GM12878 (cell line): Measurements from ENCODE around the gene CHIC2. TPM values are rescaled to one million over a fixed set of nuclear protein-coding genes. Genes with fewer than 3 reads are reported as not detected.
A peak's percentile ranks its signal among the peaks of the same experiment; 100 is the strongest.

Experiments used
- ATAC-seq: fragments of 200-7000 bp; cut with Tn5 transposase; 3 replicates; pipeline ENCODE4 v1.9.1; 2020; ENCODE audit warnings: mild to moderate bottlenecking, moderate library complexity
- BruUV-seq: library from RNA; stranded (reverse); fragments of 400-500 nt; replicated peaks from 2 replicates; lab custom pipeline; 2021; lab: Mats Ljungman, UMichigan
- CTCF ChIA-PET: fragments of 300-600 bp; sonication (Branson Sonifier 250); formaldehyde crosslinking; extraction: SDS; loops from one replicate; lab custom pipeline; 2021; ENCODE audit warnings: inconsistent platforms; lab: Yijun Ruan, JAX
- POLR2A ChIA-PET: fragments of 350-600 bp; formaldehyde crosslinking; extraction: SDS; loops from one replicate; lab custom pipeline; 2021; ENCODE audit warnings: inconsistent platforms; lab: Charles Lee
- RAD21 ChIA-PET: fragments of 300-600 bp; sonication (Branson Sonifier 250); formaldehyde crosslinking; loops from one replicate; lab custom pipeline; 2023; ENCODE audit warnings: antibody characterized with exemption; ENCODE audit not compliant: unreplicated experiment; lab: Charles Lee
- SMC1A ChIA-PET: fragments of 300-600 bp; sonication (Branson Sonifier 250); formaldehyde crosslinking; loops from one replicate; lab custom pipeline; 2023; ENCODE audit not compliant: unreplicated experiment, uncharacterized antibody; lab: Charles Lee
- DNase-seq: peaks from one replicate; pipeline ENCODE4 v3.0.0-alpha.2; 2011; ENCODE audit warnings: low read depth, low spot score
- FAIRE-seq: peaks from 3 replicates; lab custom pipeline; 2011; peaks lifted over from hg19 to GRCh38; lab: Jason Lieb, UNC
- H2AFZ ChIP-seq: 2 replicates; pipeline ENCODE4 v1.6.0; 2011; ENCODE audit warnings: low read depth, low read length, control low read depth; ENCODE audit not compliant: control insufficient read depth
- H3K27ac ChIP-seq: 2 replicates; pipeline ENCODE4 v1.5.1; 2011; ENCODE audit warnings: control low read depth; ENCODE audit not compliant: control insufficient read depth, insufficient read depth
- H3K27me3 ChIP-seq, 2 experiments: replicated peaks in 1 of 2; 2 replicates each; pipeline versions ENCODE4 v1.6.0 to v1.6.1; 2011; ENCODE audit warnings: low read length in 1 of 2; ENCODE audit not compliant: control insufficient read depth in 2 of 2, insufficient read depth in 2 of 2
- H3K36me3 ChIP-seq, 2 experiments: 2 replicates each; pipeline ENCODE4 v1.5.1; 2011; ENCODE audit warnings: low read length in 1 of 2; ENCODE audit not compliant: control insufficient read depth in 2 of 2, insufficient read depth in 2 of 2
- H3K4me1 ChIP-seq: 2 replicates; pipeline ENCODE4 v1.6.1; 2011; ENCODE audit warnings: mild to moderate bottlenecking, low read length, moderate library complexity, mixed read lengths; ENCODE audit not compliant: control insufficient read depth, insufficient read depth
- H3K4me2 ChIP-seq: 2 replicates; pipeline ENCODE4 v1.6.0; 2011; ENCODE audit warnings: control low read depth; ENCODE audit not compliant: control insufficient read depth, insufficient read depth
- H3K4me3 ChIP-seq: fragments of 200-600 bp; sonication (generic); 2 replicates; pipeline ENCODE4 v1.5.1; 2016
- H3K79me2 ChIP-seq: 2 replicates; pipeline ENCODE4 v1.6.0; 2011; ENCODE audit warnings: low read length; ENCODE audit not compliant: control insufficient read depth, insufficient read depth
- H3K9ac ChIP-seq: 2 replicates; pipeline ENCODE4 v1.8.0; 2011; ENCODE audit warnings: low read length, control low read depth, mixed read lengths; ENCODE audit not compliant: control insufficient read depth, insufficient read depth
- H3K9me3 ChIP-seq: replicated peaks from 3 replicates; pipeline ENCODE4 v1.5.1; 2011; ENCODE audit warnings: mild to moderate bottlenecking, low read length; ENCODE audit not compliant: control insufficient read depth, insufficient read depth
- H4K20me1 ChIP-seq: 2 replicates; pipeline ENCODE4 v1.6.0; 2011; ENCODE audit not compliant: control insufficient read depth, insufficient read depth
- BRCA1 ChIP-seq: IDR thresholded peaks from 2 replicates; pipeline ENCODE4 v1.6.1; 2011; ENCODE audit warnings: low read depth, low read length, improper control_type of control experiment
- CBX5 ChIP-seq: sonication (generic); IDR thresholded peaks from 2 replicates; pipeline ENCODE4 v1.6.1; 2016; ENCODE audit warnings: low read depth, moderate library complexity, mild to moderate bottlenecking, inconsistent platforms
- CREM ChIP-seq: IDR thresholded peaks from 2 replicates; pipeline ENCODE4 v1.6.1; 2014; ENCODE audit warnings: antibody characterized with exemption, low read depth
- ESRRA ChIP-seq: IDR thresholded peaks from 2 replicates; pipeline ENCODE4 v1.6.1; 2012; ENCODE audit warnings: mild to moderate bottlenecking, low read length, improper control_type of control experiment
- FOXK2 ChIP-seq: fragments of 450-650 bp; IDR thresholded peaks from 2 replicates; pipeline ENCODE4 v1.6.1; 2017; ENCODE audit warnings: mild to moderate bottlenecking, moderate library complexity
- HDAC2 ChIP-seq: fragments of 200-600 bp; sonication (generic); IDR thresholded peaks from 2 replicates; pipeline ENCODE4 v1.6.1; 2017
- MEF2B ChIP-seq: fragments of 450-650 bp; IDR thresholded peaks from 2 replicates; pipeline ENCODE4 v1.6.1; 2018; ENCODE audit warnings: mild to moderate bottlenecking, moderate library complexity; ENCODE audit not compliant: partially characterized antibody, poor library complexity, severe bottlenecking
- MYB ChIP-seq: fragments of 150-350 bp; IDR thresholded peaks from 2 replicates; pipeline ENCODE4 v1.6.1; 2014; ENCODE audit warnings: mild to moderate bottlenecking, low read depth, low read length, borderline replicate concordance
- PKNOX1 ChIP-seq: fragments of 450-650 bp; IDR thresholded peaks from 2 replicates; pipeline ENCODE4 v1.6.1; 2016; ENCODE audit warnings: mild to moderate bottlenecking
- POLR2AphosphoS2 ChIP-seq: IDR thresholded peaks from 2 replicates; pipeline ENCODE4 v1.6.1; 2011; ENCODE audit warnings: low read depth, mild to moderate bottlenecking, low read length, improper control_type of control experiment, moderate library complexity
- PRDM15 ChIP-seq: fragments of 450-650 bp; formaldehyde crosslinking; IDR thresholded peaks from 2 replicates; pipeline ENCODE4 v1.4.0; 2020; ENCODE audit warnings: mild to moderate bottlenecking, moderate library complexity
- SIN3A ChIP-seq: IDR thresholded peaks from 2 replicates; pipeline ENCODE4 v1.6.1; 2012; ENCODE audit warnings: low read depth, low read length, improper control_type of control experiment
- SMARCA5 ChIP-seq: fragments of 450-650 bp; IDR thresholded peaks from 2 replicates; pipeline ENCODE4 v1.6.1; 2017; ENCODE audit warnings: mild to moderate bottlenecking
- SPI1 ChIP-seq: IDR thresholded peaks from 2 replicates; pipeline ENCODE4 v1.6.1; 2011; ENCODE audit warnings: low read depth, mild to moderate bottlenecking, low read length, moderate library complexity, borderline replicate concordance; ENCODE audit not compliant: insufficient read depth
- TCF12 ChIP-seq: IDR thresholded peaks from 2 replicates; pipeline ENCODE4 v1.6.1; 2011; ENCODE audit warnings: low read depth, mild to moderate bottlenecking, low read length
- USF1 ChIP-seq: IDR thresholded peaks from 2 replicates; pipeline ENCODE4 v1.6.1; 2011; ENCODE audit warnings: borderline replicate concordance, low read depth, mild to moderate bottlenecking, moderate library complexity, mixed read lengths, low read length; ENCODE audit not compliant: insufficient read depth; ENCODE audit errors: extremely low read length
- WGBS: methylation state at CpG from one replicate; pipeline ENCODE4 v1.1.6; 2016; ENCODE audit warnings: low lambda C conversion rate; ENCODE audit not compliant: insufficient replicate concordance, insufficient coverage; ENCODE audit errors: missing lambda C conversion rate; 5-methylcytosine and 5-hydroxymethylcytosine counted together
- in situ Hi-C: fragments of 300-500 bp; cut with MboI; formaldehyde crosslinking; loops from 9 replicates; pipeline ENCODE4 v1.14.3; 2018; ENCODE audit warnings: mixed read lengths
- intact Hi-C: fragments of 100-400 bp; cut with micrococcal nuclease; formaldehyde crosslinking; loops from one replicate; pipeline ENCODE4 v1.14.2; 2022; ENCODE audit not compliant: unreplicated experiment
- polyA plus RNA-seq, 11 experiments: library from polyadenylated mRNA; depleted of rRNA in 4 of 11; unstranded in 6 of 11; stranded (reverse) in 5 of 11; fragments of >200 nt; fragmentation: Nextera tagmentation in 4 of 11; fragmentation: Illumina TruSeq in 1 of 11; extraction: Ambion mirVana in 4 of 11; extraction: Trizol in 1 of 11; gene quantifications; 1 replicate in 1 of 11; 2 replicates in 10 of 11; pipeline versions ENCODE4 v1.2.1 to v1.2.3, GENCODE V29; 2011 to 2016; ENCODE audit warnings: inconsistent platforms in 2 of 11, missing spikeins in 2 of 11, low read depth in 1 of 11
- total RNA-seq, 4 experiments: library from RNA; depleted of rRNA in 3 of 4; stranded (reverse); fragments of >200 nt in 3 of 4; fragmentation: Illumina TruSeq in 1 of 4; extraction: Trizol in 1 of 4; gene quantifications; 2 replicates each; pipeline versions ENCODE4 v1.2.1 to v1.2.3, GENCODE V29; 2013 to 2021

The CHIC2 gene
- total and polyA plus RNA-seq, 10 of the 15 experiments (the other 5 are each of a cell fraction or from before 2014, with no cell fraction given) = 0.80 to 24.4 (median 12.2) TPM

DNA sequence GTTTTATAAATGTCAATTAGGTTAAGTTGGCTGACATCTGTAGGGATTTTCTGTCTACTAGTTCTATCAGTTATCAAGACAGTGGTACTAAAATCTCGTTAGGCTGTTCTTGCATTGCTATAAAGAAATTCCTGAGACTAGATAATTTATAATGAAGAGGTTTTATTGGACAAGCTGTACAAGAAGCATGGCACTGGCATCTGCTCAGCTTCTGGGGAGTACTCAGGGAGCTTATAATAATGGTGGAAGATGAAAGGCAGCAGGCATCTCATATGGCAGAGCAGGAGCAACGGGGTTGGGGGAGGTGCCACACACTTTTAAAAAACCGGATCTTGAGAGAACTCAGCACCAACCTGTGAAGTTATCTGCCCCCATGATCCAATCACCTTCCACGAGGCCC is 28.2 kb downstream of the CHIC2 start (continued):
- TF ChIP-seq HDAC2 (no peak), TCF12 (no peak), MYB (no peak), FOXK2 (no peak), SIN3A (no peak), CREM (no peak), PRDM15 (no peak), USF1 (no peak)

DNA sequence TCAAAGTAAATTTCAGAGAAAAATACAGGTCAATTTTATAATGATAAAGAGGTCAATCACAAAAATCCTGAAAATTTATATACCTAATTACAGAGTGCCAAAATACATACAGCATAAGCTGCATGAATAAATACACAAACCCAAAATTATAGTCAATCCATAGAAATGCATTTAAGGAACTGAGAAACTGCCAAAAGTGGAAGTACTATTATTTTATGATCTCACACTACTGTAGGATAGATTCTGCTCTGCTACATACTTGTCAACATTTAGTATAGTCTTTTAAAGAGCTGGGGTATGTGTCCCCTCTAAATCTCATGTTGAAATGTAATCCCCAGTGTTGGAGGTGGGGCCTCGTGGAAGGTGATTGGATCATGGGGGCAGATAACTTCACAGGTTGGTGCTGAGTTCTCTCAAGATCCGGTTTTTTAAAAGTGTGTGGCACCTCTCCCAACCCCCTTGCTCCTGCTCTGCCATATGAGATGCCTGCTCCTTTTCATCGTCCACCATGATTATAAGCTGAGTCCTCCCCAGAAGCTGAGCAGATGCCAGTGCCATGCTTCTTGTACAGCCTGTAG is 31.8 kb downstream of the CHIC2 start:
- H3K4me1 ChIP-seq = no peaks in the 10 kb centered on the region
- CTCF ChIA-PET = interaction anchor here (0.5 kb wide), 1 partner anchor 33 kb away, joined by 3 read pairs; no protein-coding TSS in a partner anchor
- ATAC-seq (peak; percentile 69), FAIRE-seq (peak; percentile 13), DNase-seq (no peak)
- H3K36me3 ChIP-seq = no peaks in the 10 kb centered on the region; a peak in 1 of 4 replicates
- SMC1A ChIA-PET = no interaction called here
- TF ChIP-seq SPI1 (peak; percentile 40; the same call in 1 of the 2 replicates), SMARCA5 (no peak), CREM (no peak), PKNOX1 (no peak), BRCA1 (no peak), MEF2B (peak; percentile 25), ESRRA (no peak), CBX5 (no peak), POLR2AphosphoS2 (no peak)
- no peak overlapping the region for H2AFZ ChIP-seq
- no peak overlapping the region for H3K9ac ChIP-seq
- no peak overlapping the region for H3K4me3 ChIP-seq
- in situ Hi-C loops = no loop called here
- no peaks in the 10 kb centered on the region for H3K9me3 ChIP-seq
- no peak overlapping the region for H3K27ac ChIP-seq
- WGBS = 77% methylated on average over 3 of the region's 3 CpGs
- RAD21 ChIA-PET = no interaction called here
- no TSS peak for BruUV-seq
- POLR2A ChIA-PET = no interaction called here
- H3K27me3 ChIP-seq = no peaks in the 10 kb centered on the region
- H3K4me2 ChIP-seq = no peak overlapping the region
- no peaks in the 10 kb centered on the region for H4K20me1 ChIP-seq
- no peaks in the 10 kb centered on the region for H3K79me2 ChIP-seq
- intact Hi-C loops = no loop called here
